GM12878 (cell line): ENCODE measurements around the gene C1QTNF9.

ENCODE experiments used
- CTCF ChIP-seq, 3 experiments: IDR thresholded peaks in 2 of 3; conservative IDR thresholded peaks in 1 of 3; 2 replicates each; pipeline ENCODE4 v1.5.1; 2011; ENCODE audit warnings: low read depth in 3 of 3, low read length in 3 of 3, mild to moderate bottlenecking in 3 of 3, control low read depth in 2 of 3, moderate library complexity in 2 of 3, inconsistent platforms in 1 of 3, mixed read lengths in 1 of 3; ENCODE audit not compliant: control insufficient read depth in 2 of 3, insufficient read depth in 1 of 3; ENCODE audit errors: extremely low read depth in 1 of 3
- EP300 ChIP-seq, 2 experiments: fragments of 150-350 bp in 1 of 2; IDR thresholded peaks; 2 replicates each; pipeline ENCODE4 v1.6.1; 2011 to 2012; ENCODE audit warnings: low read depth in 2 of 2, low read length in 2 of 2, borderline replicate concordance in 1 of 2, improper control_type of control experiment in 1 of 2, inconsistent platforms in 1 of 2; ENCODE audit not compliant: control insufficient read depth in 1 of 2
- IRF3 ChIP-seq: fragments of 450-650 bp; IDR thresholded peaks from 2 replicates; pipeline ENCODE4 v1.6.1; 2014; ENCODE audit warnings: mild to moderate bottlenecking
- POLR2A ChIP-seq: IDR thresholded peaks from 2 replicates; pipeline ENCODE4 v1.6.1; 2011; ENCODE audit warnings: low read depth, mild to moderate bottlenecking, low read length
- POLR2AphosphoS5 ChIP-seq: IDR thresholded peaks from 2 replicates; pipeline ENCODE4 v1.6.1; 2011; ENCODE audit warnings: mild to moderate bottlenecking, low read length, inconsistent platforms
- TBL1XR1 ChIP-seq: IDR thresholded peaks from 2 replicates; pipeline ENCODE4 v1.6.1; 2012; ENCODE audit warnings: low read depth, low read length, improper control_type of control experiment
- TCF12 ChIP-seq: IDR thresholded peaks from 2 replicates; pipeline ENCODE4 v1.6.1; 2011; ENCODE audit warnings: low read depth, mild to moderate bottlenecking, low read length

GRCh38 chr13:24356837-24357236 is 47.5 kb downstream of the C1QTNF9 start:
- TF ChIP-seq EP300 (IDR thresholded peaks at IDR 0.05; ENCODE audit: borderline replicate concordance in 1 of 2, control insufficient read depth in 1 of 2, low read depth in 2 of 2, low read length in 2 of 2) (no peak), CTCF (IDR thresholded peaks at IDR 0.05 in 2 of 3, conservative IDR thresholded peaks at IDR 0.05 in 1 of 3; ENCODE audit: control insufficient read depth in 2 of 3, extremely low read depth in 1 of 3, insufficient read depth in 1 of 3, low read depth in 3 of 3, low read length in 3 of 3) (no peak), TCF12 (no peak), POLR2AphosphoS5 (no peak), IRF3 (no peak), POLR2A (no peak), TBL1XR1 (no peak)
